K562 (cell line): Measurements from ENCODE around the gene RING1.

Experiments
- CTCF ChIP-seq, 3 experiments: IDR thresholded peaks in 2 of 3; conservative IDR thresholded peaks in 1 of 3; 2 replicates each; pipeline ENCODE4 v1.5.1; 2011 to 2012; ENCODE audit warnings: low read length in 3 of 3, mild to moderate bottlenecking in 3 of 3, control low read depth in 2 of 3, improper control_type of control experiment in 1 of 3, inconsistent platforms in 1 of 3, low read depth in 1 of 3, mixed read lengths in 1 of 3, moderate library complexity in 1 of 3; ENCODE audit not compliant: insufficient read depth in 2 of 3
- E2F6 ChIP-seq, 2 experiments: IDR thresholded peaks; 2 replicates each; pipeline ENCODE4 v1.6.1; 2011; ENCODE audit warnings: borderline replicate concordance in 1 of 2, control low read depth in 1 of 2, low read depth in 1 of 2, low read length in 1 of 2, mild to moderate bottlenecking in 1 of 2, mixed read lengths in 1 of 2, moderate library complexity in 1 of 2; ENCODE audit not compliant: insufficient read depth in 1 of 2, insufficient read length in 1 of 2, poor library complexity in 1 of 2, severe bottlenecking in 1 of 2; ENCODE audit errors: extremely low read depth in 1 of 2
- EP300 ChIP-seq: IDR thresholded peaks from 2 replicates; pipeline ENCODE4 v1.6.1; 2012; ENCODE audit warnings: low read length, improper control_type of control experiment
- ETV5 ChIP-seq: sonication (generic); formaldehyde crosslinking; IDR thresholded peaks from 2 replicates; pipeline ENCODE4 v1.4.0; 2020; ENCODE audit warnings: low read depth, mild to moderate bottlenecking, missing genetic modification reagents
- GABPA ChIP-seq: fragments of 200-800 bp; sonication (Bioruptor generic); conservative IDR thresholded peaks from 2 replicates; pipeline ENCODE4 v1.6.1; 2016; ENCODE audit warnings: low read depth, missing genetic modification characterization, missing compliant biosample characterization
- HDGF ChIP-seq: fragments of 450-650 bp; IDR thresholded peaks from 2 replicates; pipeline ENCODE4 v1.6.1; 2016
- JUN ChIP-seq, 2 experiments: sonication (generic) in 1 of 2; formaldehyde crosslinking in 1 of 2; IDR thresholded peaks; 2 replicates each; pipeline versions ENCODE4 v1.6.1 to v1.8.0; 2012 to 2022; ENCODE audit warnings: borderline replicate concordance in 2 of 2, mild to moderate bottlenecking in 2 of 2, improper control_type of control experiment in 1 of 2, low read depth in 1 of 2, low read length in 1 of 2, missing genetic modification reagents in 1 of 2
- KDM5B ChIP-seq: fragments of 200-600 bp; sonication (generic); IDR thresholded peaks from 2 replicates; pipeline ENCODE4 v1.6.1; 2012; ENCODE audit warnings: low read depth, mild to moderate bottlenecking, moderate library complexity, low read length, control low read depth, inconsistent platforms; ENCODE audit not compliant: insufficient replicate concordance
- NFIC ChIP-seq: fragments of 450-650 bp; IDR thresholded peaks from 2 replicates; pipeline ENCODE4 v1.6.1; 2017; ENCODE audit warnings: mild to moderate bottlenecking, inconsistent platforms
- PCBP2 ChIP-seq: fragments of 200-400 bp; formaldehyde crosslinking; IDR thresholded peaks from 2 replicates; pipeline ENCODE4 v1.6.1; 2018; ENCODE audit warnings: low read length, low read depth, mild to moderate bottlenecking, moderate library complexity; ENCODE audit not compliant: poor library complexity, severe bottlenecking
- RBBP5 ChIP-seq: fragments of 200-600 bp; sonication (generic); IDR thresholded peaks from 2 replicates; pipeline ENCODE4 v1.6.1; 2012; ENCODE audit warnings: borderline replicate concordance, mild to moderate bottlenecking, low read length, control low read depth, inconsistent platforms; ENCODE audit not compliant: insufficient read depth, poor library complexity, severe bottlenecking
- SRSF7 ChIP-seq: fragments of 200-400 bp; formaldehyde crosslinking; optimal IDR thresholded peaks from 2 replicates; pipeline ENCODE3; 2017; ENCODE audit warnings: mild to moderate bottlenecking, low read depth, low read length

- TF ChIP-seq JUN (IDR thresholded peaks at IDR 0.05; ENCODE audit: borderline replicate concordance, low read depth, low read length): no peak
- TF ChIP-seq JUN (CRISPR knock-in tag; IDR thresholded peaks at IDR 0.05; ENCODE audit: borderline replicate concordance): no peak
- TF ChIP-seq HDGF: no peak
- TF ChIP-seq KDM5B: no peak
- TF ChIP-seq SRSF7: no peak
- TF ChIP-seq RBBP5: no peak
- TF ChIP-seq PCBP2: no peak
- no peak for TF ChIP-seq EP300
- TF ChIP-seq NFIC: peak; percentile 66
- no peak for TF ChIP-seq ETV5
- TF ChIP-seq GABPA (tag): no peak
- TF ChIP-seq E2F6 (IDR thresholded peaks at IDR 0.05; ENCODE audit: borderline replicate concordance in 1 of 2, extremely low read depth in 1 of 2, insufficient read depth in 1 of 2, insufficient read length in 1 of 2, low read depth in 1 of 2, low read length in 1 of 2, poor library complexity in 1 of 2, severe bottlenecking in 1 of 2): no peak
- no peak for TF ChIP-seq CTCF (IDR thresholded peaks at IDR 0.05 in 2 of 3, conservative IDR thresholded peaks at IDR 0.05 in 1 of 3; ENCODE audit: insufficient read depth in 2 of 3, low read depth in 1 of 3, low read length in 3 of 3)
These were observed 28.0 kb downstream of the RING1 start for GRCh38 chr6:33236328-33236727.
